Activated CD4-positive, alpha-beta T cell treated with anti-CD3 and anti-CD28 coated beads, Interleukin-2, amount 50 U/mL, for 4 hours (primary cell): ENCODE data around the gene FGD1.
"Not testable (repeated sequence)": the region's sequence is repeated elsewhere in the genome, so short reads cannot be mapped to it uniquely, and the experiment has no call there.

ENCODE experiments used
- DNase-seq, 2 experiments: peaks; one replicate each; pipeline ENCODE4 v3.0.0-alpha.2; 2020

The FGD1 gene

GRCh38 chrX:54495814-54496516 lies at the start of gene FGD1:
Gene FGD1, minus strand, starts transcription at chrX:54496234. Its CDS starts 802 bp downstream, at chrX:54495432.
- peak; percentile 24 to 33 for DNase-seq

GRCh38 chrX:54542239-54542638 lies 46.2 kb upstream of the FGD1 start:
- not testable (repeated sequence) for DNase-seq

GRCh38 chrX:54540289-54540688 lies 44.3 kb upstream of the FGD1 start:
- no peak for DNase-seq

GRCh38 chrX:54534271-54534670 lies 38.2 kb upstream of the FGD1 start:
- no peak for DNase-seq

DNA sequence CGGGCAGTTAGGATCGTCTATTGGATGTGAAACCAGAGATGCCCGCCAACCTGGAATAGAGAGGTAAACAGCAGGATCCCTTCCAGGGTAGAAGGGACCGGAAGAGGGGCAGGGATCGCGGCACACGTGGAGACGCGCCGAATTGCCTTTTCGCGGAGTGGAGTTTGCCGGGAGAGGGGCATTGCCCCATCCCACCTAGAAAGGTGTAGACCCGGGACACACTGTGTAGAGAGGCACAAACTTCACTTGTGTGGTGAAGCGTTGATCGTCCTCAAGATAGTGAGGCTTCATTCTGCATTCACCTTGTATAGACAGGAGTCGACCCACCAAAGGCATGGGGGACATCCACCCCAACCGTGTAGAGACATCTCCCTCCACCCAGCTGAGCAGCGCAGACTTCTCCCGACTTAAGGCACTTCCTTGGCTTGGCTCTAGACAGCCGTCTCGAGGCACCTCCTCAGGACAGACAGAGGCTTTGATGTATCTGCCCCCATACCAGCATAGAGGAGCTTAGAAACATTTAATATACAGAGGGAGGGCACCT lies 34.4 kb upstream of the FGD1 start:
- DNase-seq: peak in 1 of 2 experiments; percentile 5

DNA sequence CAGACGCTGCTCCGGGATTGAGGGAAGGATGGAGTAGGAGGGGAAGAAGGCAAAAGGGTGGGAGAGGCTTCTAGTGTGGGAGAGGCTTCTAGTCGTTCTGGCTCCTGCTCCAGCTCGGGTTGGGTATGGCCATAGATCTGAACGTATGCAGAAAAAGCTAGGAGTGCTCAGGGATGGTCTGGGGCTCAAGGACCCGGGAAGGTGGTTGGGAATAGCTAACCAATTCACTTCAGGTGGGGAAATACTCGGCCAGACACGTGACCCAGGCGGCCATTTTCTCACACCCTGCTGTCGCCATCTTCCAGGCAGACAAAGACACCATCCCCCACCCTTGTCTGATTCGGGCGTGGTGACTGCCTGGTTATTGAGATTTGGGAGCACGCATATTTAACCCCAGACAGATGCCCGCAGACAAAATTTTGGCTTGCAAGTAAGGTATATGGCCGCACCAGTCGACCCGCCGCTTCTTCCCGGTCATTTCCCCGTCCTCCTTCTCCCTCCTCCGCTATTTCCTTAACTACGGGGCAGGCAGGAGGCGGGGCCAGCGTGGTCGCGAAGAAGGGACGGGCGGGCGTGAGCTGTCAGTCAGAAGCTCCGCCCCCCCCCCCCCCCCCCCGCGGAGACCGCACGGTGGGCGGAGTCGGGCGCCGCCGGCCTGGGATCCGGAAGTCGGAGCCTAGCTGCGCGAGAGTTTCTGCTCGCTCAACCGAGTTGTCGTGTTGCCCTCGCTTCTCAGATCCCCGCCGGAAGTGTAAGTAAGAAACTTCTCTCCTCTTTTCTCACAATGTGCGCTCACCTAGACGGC lies 33.7 kb upstream of the FGD1 start, which contains the start of gene GNL3L:
TSS of gene GNL3L (plus strand) at position 668 of the 805 bp plus-strand sequence. CDS start 2,348 bp downstream, outside the sequence.
- peak; percentile 73 to 78 for DNase-seq

DNA sequence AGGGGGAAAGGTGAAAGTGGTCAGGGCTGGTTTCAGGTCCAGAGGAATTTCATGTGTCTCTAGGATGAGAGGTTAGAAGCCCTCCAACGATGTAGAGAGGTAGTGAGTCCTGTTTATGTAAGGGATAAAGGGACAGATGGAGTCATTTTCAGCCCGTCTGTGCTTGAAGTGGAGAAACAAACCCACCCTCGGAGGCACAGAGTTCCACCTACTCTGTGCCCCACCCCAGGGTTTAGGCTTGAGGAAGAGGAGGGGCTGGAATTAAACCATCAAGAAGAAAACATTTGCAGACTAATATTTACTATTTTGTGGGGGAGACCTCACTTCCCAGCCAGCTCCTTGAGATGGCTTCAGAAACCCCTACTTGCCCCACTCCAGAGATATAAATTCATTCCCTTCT lies 33.1 kb upstream of the FGD1 start:
- DNase-seq: no peak

DNA sequence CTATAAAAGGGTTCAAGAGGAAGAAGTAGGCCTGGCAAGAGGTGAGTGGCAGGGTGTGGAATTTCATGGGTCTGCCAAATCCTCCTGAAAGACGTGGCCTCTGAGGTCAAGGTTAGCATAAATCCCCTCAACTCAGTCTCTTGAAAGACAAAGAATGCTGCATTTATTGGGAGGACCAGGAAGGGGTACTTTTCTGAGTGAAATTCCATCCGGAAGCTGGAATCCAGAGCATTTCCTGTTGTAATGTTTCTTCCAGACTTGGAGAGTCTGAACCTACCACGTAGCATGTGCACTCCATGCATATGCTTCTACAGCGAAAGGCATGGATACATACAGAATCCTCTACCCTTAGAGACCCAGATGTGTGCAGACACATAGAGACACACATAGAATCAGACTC lies 13.4 kb upstream of the FGD1 start:
- no peak for DNase-seq

DNA sequence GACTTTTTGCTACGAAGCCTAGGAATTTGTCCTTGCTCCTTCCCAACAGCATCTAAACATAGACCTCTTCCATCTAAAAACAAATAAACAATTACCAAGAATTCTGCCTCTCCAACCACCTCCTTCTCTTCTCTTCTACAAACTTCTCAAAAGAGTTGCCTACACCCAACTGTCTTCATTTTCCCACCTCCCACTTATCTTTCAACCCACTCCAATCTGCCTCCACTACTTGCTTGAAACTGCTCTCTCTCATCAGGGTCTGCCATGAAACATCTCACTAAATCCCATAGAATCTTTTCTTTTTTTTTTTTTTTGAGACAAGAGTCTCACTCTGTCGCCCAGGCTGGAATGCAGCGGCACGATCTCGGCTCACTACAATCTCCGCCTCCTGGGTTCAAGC lies 902 bp upstream of the FGD1 start:
- DNase-seq: no peak

DNA sequence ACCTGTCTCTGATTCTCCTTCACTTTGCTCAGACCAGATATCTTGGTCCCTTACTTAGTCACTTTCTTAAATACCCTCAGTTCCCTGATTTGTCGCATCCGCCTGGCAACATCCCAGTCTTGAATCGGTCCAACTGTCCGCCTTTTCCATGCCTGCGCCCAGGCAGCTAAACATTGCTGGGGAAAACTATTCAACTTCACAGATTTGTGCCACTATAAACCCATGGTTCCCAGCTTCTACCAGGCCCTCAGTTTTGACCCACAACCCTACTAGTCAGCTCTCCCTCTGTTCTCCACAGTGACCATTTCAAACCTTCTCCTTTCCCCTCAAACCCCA lies 451 bp upstream of the FGD1 start:
- DNase-seq: no peak

DNA sequence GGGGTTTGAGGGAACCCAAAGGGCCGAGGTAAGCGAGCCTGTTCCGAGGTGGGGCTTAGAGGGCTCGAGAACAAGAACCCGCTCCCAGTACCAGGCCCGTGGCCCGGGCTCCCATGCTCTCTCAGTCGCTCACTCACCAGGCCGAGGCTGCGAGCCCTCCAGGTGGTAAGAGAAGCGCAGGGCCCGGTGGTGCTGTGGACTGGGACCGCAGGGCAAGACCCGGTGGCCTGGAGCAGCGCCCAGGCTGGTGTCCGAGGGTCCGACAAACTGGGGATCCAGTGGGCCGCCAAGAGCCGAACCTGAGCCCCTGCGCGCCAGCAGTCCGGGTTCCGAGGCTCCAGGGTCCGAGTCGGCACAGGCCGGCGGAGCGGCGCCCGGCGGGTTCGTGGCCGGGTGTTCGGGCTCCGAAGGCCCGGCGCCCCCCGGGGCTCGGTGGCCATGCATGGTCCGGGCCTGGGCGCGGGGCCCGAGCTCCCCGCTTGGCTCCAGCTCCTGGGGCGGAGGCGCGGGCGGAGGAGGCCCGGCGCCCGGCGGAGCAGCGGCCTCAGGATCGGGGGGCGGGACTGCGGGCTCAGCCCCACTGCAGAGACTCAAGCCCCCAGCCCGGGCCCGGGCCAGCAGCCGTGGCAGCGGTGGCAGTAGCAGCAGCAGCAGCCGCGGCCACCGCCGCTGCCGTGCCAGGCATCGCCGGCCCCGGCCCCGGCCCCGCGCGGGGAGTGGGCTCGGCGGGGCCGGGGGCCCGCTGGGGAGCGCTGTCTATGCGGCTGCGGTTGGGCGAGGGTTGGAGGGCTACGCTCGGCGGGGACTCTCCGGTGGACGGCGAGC lies 833 bp downstream of the FGD1 start:
- DNase-seq: no peak

DNA sequence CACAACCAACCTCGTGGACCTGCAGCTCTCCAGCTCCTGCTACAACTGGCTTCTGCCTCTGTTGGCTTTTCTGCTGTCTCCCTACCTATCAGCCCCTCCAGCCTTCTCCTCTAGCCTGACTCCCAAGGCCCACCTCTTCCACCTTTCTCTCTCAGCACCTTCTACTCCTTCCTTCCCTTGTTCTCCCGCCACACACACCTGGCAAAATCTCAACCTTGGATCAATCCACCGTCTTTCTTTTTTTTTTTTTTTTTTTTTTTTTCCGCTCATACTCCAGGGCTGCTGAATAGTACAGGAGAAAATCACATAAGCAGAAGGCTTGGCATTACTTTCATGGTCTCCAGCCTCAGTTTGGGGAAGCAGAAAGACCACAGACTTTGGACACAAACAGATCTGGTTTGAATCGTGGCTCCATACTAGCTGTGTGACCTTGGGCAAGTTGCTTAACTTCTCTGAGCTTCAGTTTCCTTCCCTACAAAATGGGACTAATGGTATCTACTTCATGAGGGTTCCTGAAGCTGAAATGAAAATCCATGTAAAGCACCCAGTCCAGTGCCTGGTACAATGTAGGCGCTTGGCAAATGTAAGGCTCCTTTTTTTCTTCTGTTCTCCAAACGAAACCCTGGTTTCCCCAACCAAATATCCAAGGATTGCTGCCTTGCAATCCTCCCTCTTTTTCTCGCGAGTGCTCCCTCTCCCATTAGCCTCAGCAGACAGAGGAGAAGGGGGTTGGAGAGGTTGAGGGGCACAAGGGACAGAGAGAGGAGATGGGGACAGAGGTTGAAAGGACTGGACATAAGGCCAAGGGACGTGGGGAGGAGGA lies 1.7 kb downstream of the FGD1 start:
- DNase-seq: no peak

DNA sequence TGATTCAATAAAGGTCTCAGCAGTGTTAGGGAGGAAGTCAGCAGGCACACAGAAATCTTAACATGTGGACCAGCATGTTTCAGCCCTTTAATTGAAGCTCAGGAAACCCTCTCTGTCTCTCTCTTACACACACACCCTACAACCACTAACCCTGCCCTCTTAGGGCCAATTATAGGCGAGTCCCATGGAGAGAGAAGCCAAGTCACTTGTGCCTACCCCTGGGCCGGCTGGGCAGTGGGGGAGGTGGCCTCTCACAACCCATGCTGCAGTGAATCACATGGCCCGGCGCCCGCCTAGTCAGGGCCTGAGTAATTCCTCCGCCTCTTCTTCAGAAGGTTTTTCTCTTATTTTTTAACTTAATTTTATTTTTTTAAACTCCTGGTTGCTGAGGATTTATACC lies 3.7 kb downstream of the FGD1 start:
- DNase-seq: no peak

DNA sequence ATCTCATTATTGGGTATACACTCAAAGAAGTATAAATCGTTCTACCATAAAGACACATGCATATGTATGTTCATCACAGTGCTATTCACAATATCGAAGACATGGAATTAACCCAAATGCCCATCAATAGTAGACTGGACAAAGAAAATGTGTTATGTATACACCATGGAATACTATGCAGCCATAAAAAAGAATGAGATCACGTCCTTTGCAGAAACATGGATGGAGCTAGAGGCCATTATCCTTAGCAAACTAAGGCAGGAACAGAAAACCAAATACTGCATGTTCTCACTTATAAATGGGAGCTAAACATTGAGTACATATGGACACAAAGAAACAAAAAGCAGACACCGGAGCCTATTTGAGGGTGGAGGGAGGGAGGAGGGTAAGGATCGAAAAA lies 6.2 kb downstream of the FGD1 start:
- DNase-seq: not testable (repeated sequence)

GRCh38 chrX:54484666-54485065 lies 11.4 kb downstream of the FGD1 start:
- DNase-seq: no peak

DNA sequence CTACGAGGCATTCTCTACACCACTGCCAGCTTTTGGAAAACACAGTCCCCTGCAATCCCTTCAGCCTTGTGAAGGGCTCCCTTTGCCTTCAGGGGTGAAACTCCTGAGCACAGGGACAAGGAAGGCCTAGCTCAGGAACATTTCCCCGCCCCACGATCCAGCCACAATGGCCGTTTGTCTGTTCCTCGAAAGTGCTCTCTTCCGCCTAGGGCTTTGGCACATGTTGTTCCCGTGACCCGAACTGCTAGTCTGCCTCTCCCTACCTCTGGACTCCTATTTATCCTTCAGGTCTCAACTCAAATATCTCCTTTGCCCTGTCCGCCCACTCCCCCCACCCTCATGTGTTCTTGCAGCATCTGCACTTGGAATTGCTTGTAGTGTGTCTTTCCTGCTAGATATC lies 12.1 kb downstream of the FGD1 start:
- DNase-seq: no peak

GRCh38 chrX:54482839-54483593 lies 13.0 kb downstream of the FGD1 start:
- no peak for DNase-seq

DNA sequence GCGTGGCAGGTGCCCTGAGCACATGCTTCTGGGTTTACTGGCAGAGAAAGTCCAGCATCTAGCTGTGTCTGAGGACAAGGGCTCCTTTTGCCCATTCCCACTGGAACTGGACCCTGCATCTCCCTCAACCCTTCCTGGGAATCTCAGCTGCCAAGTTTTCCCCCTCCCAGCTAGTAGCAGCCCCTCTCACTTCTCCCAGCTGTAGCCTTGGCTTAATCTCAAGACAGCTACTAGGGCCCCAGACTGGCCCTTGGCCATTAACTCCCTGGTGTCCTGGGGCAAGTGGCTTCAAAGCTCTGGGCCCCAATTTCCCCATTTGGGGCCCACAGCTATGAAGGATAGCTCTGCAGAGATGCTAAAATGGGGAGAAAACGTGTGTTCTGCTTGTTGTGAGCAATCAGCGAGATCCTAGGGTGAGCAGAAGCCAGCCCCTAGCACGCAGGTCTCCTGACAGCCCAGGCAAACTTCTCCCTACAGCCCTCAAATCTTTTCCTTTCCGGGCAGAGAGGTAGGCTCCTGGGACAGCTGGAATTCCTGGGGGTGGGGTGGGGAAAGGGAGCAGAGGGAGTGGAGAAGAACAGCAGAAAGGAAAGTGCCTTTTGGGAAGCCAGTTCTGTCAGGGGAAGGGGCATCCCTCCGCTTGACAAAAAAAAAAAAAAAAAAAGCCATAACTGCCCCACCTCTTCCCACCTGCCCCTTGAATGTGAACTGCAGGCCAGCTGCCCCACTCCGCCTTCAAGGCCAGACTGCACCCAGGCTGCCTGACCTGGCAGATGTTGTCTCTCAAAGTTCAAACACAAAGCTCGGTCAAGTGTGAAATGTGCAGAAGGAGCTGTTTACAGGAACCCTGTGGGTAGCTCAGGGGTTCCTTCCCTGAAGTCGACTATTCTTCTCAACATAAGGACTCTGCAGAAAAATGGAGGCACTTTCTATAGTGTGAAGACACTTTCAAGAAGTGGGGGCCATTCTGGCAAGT lies 16.6 kb downstream of the FGD1 start:
- DNase-seq: no peak

DNA sequence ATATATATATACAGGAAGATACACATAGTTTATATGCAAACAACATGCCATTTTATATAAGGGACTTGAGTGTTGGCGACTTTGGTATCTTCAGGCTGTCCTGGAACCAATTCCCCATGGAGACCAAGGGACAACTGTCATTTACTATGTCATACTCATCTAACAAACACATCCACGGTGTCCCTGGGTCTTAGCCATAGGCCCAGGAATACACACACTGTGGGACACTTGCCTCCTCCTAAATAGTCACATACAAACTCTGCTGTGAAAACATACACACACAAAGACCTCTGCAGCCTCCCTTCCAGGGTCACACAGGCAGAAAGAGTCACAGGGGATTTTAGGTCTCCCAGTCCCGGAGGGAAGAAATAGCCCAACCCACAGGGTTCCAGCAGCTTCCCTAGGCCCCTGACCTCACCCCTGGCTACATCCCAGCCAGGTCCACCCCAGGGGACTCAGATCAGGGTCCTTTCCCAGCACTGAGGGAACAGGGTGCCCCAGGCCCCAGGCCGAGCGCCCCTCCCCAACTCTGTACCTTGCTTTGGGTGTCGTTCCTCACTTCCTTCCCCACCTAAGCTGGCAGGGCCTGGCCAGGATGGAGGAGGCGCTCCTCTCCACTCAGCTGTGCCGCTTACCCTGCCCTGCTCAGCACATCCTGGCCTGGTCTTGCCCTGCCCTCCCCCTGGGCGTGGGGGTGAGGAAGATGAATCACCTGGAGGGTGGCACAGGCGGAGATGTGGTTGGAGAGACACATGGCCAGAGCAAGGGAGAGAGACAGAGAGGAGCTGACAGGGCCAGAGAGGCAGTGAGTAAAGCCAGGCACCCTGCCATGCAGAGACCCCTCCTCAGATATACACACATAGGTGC lies 21.8 kb downstream of the FGD1 start:
- DNase-seq: no peak
